T1000 (cell line): Measurements from ENCODE around the gene PPP2CA.
"Not testable (repeated sequence)": the region's sequence is repeated elsewhere in the genome, so short reads cannot be mapped to it uniquely, and the experiment has no call there.

Source experiments
- DNase-seq: peaks from one replicate; lab custom pipeline; 2025; ENCODE audit warnings: mixed read lengths; lab: John Stamatoyannopoulos, UW

The PPP2CA gene

DNA sequence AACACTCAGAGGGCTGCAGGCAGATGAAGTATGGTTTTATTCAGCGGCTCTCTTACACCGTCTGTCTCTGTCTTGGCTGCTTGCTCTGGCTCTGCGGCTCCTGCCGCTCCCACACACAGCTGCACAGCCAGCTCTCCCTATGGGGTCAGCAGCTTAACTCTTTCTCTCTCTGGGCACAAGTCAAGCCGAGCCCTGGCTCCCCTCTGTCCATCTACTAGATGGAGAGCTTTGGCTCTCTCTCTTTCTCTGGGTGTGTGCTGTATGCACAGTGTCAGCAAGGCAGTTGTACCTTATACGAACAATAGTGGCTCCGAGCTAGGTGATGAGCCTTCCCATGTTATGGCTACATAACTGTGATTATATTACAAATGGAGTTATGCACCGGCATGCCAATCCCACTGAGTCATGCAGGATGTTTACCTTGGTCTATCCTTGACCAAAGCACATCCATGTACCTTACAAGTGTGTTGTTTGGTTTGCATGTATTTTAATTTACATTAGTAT, 19.3 kb upstream of the PPP2CA start:
- DNase-seq: no peak

DNA sequence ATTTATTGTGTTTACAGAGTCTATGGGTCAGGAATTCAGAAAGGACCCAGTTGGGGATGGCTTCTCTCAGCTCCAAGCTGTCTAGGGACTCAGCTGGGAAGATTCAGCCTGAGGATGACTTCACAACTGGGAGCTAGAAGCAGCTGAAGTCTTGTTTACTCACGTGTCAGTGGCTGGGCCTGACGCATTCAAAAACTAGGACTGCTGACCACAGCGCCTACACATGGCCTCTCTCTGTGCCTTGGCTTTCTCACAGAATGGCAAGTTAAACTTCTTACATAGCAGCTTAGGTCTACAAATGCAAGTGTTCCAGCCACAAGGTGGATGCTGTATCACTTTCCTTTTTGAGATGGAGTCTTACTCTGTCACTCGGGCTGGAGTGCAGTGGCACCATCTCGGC, 16.3 kb upstream of the PPP2CA start:
- DNase-seq: no peak

DNA sequence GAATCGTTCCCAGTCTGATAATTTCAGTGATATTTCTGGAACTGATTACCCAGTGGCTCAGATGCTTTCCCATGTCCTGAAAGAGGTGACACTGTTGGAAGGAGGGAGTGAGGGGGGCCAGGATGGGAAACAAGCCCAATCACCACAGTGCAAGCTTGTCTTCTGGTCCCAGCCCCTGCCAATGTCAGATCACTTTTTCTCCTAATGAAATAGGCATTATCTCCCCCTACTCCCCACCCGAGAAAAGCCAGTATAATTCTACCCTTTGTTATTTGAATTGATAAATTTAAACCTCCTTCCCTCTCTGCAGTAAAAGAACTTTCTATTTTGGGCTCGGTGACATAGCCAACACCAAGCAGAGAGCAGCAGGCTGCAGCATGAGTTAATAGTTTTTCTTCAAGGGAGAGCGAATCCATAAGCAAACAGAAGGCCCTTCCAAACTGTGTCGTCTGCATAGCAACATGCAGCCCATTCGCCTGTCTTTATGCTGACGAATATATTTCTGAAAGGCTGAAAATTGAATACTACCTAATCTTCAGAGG, 14.6 kb upstream of the PPP2CA start:
- no peak for DNase-seq

DNA sequence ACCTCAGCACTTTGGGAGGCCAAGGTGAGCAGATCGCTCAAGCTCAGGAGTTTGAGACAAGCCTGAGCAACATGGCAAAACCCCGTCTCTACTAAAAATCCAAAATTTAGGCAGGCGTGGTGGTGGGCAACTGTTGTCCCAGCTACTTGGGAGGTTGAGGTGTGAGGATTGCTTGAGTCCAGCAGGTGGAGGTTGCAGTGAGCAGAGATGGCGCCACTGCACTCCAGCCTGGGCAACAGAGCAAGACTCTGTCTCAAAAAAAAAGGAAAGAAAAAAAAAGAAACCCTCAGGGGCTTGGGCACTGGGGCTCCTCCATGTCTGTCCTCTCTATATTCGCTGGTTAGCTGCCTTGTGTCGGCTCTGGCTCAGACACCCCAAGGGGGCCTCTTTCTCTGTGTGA, 10.9 kb upstream of the PPP2CA start:
- no peak for DNase-seq

DNA sequence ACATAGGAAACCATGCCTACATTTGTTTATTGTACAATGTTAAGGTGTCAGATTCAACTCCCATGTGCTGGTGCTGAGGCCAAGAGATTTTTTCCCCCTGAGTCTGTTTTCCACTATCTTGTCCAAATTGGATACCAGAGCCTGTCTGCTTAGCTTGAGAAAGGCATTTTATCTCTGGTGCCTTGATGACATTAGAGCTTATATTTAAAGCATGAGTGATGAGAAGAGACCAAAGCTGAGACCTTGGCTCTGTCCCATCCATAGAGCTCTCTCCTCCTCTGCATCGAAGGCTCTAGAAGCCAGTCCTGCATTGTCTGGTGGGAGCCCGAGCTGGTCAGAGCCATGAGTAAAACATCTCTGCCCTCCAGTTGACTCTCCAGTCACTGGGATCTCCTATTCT, 10.4 kb upstream of the PPP2CA start:
- no peak for DNase-seq

DNA sequence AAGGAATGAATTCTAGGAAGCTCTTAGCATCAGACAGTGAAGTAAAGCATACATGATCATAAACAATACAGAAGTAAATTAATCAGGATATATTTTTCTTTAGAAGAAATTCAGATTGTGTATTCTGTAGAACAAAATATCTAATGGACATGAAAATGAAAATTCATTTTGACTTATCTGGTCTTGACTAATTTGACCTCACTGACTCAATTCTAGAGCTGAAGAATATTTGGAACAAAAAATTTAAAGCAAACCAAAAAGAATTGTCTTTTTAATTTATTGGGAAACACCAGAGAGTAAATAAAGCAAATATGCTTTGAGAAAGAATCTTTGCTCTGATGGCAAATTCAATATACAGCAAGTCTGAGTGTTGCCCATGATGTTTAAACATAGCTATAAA, 2.8 kb upstream of the PPP2CA start:
- no peak for DNase-seq

DNA sequence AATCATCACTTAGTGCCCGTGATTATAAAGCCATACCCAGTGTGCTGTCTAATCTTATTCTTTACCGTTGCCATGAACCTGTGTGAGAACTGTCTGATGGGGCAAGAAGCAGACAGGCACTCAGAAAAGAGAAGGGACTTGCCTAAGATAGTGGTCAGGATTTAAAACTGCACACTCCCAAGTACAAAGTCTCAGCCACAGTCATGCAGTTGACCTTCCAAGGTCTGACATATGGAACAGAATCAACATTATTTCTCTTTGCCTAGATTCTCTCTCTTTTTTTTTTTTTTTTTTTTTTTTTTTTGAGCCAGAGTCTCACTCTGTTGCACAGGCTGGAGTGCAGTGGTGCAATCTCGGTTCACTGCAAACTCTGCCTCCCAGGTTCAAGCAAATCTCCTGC, 1.9 kb upstream of the PPP2CA start:
- DNase-seq: no peak

DNA sequence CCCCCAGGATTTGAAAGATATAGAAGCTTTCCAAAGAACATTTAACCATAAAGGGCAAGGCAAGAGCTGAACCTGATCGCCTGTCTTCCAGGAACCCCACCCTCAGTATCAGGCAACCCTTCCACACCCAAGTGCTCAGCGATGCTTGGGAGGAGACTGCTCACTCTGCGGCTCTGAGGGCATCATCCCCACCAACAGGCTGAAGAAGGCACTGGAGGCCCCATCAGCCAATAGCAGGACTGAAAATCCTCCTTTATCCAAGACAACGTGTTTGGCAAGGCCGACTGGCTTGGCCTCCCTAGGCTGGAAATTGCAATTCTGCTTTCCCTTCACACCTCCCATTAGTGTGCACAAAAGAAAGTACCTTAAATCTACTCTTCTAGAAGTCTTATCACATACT, 1.4 kb upstream of the PPP2CA start:
- no peak for DNase-seq

DNA sequence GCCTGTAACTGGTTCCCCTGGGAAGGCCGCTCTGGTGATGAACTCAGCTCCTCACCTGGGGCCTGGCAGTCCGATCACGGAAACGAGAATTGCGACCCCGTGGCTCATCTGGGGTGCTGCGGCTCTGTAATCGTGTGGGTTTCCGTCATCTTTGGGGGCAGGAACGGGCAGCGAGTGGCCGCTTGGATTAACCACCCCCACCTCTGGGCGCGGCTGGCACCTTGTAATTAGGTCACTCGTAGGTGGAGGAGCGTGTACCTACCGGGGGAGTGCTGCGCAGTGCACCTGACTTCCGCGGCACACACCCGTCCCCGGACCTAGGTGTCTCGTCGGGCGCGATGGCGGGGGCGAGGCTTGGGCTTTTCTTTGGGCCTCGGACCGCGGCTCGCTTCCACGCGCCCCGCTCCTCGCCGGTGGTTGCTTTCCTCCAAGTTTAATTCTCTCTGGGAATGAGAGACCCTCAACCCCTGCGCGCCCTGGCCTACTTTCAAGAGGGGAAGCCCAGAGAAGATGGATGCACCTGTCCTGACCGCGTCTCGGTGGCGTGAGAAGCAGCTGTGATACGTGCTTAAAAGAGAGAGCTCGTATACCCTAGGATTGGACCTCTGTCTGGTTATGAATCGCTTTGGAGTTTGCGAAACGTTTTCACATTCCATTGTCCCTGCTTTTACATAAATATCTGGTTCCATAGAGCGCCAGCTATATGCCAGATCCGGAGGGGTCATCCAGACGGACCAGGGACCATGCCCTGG, 744 bp upstream of the PPP2CA start:
- DNase-seq: no peak

DNA sequence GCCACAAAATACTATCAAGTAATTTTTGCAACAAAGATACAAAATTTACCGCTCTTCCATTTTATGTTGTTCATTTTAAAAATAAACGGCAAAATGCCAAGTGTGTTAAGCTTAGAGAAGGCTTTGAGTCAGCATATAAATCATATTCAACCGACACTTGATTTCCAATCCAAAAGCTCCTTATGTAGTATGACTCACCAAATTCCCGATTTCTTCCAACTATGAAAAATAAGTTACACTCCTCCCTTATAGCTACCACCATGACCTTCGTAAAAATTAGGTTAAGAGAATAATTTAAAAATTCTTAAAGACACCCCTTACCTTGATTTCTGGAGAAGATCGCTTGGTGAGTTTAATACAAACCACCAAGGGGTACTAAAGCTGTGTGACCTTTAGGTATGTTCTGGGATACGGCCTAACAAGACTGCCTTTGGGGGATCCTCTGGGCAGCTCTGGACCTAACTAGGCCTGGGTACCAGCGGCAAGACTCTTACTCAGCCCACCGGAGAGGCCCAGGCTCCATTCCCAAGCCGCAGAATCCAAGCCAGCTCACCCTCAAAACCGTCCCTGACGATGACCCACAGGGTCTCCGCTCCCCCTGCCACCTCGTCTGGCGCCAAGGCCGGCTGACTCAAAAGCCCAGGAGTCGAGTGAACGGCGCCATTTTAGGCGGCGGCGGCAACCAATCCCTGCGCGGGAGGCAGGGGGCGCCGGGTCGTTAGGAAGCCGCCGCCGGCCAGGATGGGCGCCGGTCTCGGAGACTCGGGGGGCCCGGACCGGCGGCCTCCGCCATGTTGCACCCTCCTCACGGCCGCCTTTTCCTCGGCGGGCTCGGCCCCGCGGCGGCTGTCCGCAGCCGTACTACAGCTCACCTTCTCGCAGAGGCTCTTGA, 739 bp downstream of the PPP2CA start:
- DNase-seq: no peak

DNA sequence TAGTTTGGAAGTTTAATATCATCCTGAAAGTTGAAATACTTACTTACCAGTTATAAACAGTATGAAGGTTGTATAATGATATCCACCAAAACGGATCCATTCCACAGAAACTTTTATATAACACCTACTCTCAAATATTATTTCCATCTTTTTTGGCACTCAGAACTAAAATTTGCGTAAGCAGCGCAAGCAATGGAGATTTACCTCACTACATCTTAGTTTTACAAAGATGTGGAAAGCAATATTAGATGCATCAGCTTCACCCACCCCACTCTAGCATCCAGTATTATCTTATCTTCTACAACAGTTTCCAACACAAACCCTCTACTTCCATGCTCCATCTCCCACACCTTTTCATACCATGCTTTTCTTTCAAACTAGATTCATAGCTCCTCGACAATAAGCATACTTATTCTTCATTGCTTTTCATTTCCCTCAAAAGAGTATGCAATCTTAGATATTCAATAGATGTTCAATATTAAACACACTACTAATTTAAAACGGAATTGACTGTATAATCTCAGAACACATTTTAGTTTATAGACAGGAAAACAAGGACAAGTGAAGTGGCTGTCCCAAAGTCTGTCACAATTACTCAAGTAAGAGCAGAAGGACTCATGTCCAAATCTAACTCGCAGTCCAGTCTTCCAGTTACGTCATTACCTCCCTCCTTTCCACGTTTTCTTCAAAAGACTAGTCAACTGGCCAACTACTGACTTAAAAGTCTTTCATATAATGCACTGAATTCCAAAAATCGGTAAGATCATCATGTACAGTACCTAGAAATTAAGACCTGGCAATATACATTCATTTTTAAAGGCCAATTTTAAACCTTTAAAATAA, 2.2 kb downstream of the PPP2CA start:
- DNase-seq: no peak

DNA sequence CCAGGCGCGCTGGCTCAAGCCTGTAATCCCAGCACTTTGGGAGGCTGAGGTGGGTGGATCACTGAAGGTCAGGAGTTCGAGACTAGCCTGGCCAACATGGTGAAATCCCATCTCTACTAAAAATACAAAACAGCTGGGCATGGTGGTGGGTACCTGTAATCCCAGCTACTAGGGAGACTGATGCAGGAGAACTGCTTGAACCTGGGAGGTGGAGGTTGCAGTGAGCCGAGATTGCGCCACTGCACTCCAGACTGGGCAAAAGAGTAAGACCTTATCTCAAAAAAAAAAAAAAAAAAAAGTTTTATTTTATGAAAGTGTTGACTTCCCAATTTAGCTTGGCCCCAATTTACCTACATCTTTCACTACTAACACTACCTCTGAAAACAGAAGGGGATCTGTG, 4.2 kb downstream of the PPP2CA start:
- DNase-seq: not testable (repeated sequence)

DNA sequence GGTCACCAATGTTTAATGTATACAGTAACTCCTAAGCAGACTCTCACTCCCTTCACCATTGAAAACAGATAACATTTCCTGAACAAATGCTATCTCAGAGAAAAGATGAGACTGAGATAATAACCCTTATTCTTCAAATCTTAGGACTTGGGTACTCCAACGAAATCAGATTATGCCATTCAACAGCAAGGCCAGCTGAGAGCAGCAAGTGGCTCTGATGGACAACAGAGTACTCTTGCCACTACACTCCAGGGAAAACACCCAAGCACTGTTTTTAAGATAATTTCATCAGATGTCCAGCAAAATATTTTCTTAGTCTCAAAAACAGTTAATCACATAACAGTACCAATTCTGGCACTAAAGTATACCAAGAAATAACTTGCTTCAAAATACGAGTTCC, 10.1 kb downstream of the PPP2CA start:
- no peak for DNase-seq

DNA sequence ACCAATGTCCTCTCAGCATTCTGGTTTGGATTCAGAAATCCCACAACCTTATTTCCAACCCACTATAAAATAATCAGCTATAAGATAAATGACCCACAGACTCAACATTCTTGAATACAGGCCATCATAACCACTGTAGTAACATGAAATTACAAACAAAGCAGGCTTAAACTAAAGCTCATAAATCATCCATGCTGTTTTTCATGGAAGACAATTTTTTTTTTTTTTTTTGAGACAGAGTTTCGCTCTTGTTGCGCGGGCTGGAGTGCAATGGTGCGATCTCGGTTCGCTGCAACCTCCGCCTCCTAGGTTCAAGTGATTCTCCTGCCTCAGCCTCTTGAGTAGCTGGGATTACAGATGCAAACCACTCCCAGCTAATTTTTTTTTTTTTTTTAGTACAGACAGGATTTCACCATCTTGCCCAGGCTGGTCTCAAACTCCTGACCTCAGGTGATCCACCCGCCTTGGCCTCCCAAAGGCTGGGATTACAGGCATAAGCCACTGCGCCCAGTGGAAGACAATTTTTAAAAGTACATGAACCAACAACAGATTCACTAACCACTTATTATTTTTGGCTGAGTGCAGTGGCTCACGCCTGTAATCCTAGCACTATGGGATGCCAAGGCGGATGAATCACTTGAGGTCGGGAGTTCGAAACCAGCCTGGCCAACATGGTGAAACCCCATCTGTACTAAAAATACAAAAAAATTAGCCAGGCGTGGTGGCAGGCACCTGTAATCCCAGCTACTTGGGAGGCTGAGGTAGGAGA, 14.4 kb downstream of the PPP2CA start:
- not testable (repeated sequence) for DNase-seq

DNA sequence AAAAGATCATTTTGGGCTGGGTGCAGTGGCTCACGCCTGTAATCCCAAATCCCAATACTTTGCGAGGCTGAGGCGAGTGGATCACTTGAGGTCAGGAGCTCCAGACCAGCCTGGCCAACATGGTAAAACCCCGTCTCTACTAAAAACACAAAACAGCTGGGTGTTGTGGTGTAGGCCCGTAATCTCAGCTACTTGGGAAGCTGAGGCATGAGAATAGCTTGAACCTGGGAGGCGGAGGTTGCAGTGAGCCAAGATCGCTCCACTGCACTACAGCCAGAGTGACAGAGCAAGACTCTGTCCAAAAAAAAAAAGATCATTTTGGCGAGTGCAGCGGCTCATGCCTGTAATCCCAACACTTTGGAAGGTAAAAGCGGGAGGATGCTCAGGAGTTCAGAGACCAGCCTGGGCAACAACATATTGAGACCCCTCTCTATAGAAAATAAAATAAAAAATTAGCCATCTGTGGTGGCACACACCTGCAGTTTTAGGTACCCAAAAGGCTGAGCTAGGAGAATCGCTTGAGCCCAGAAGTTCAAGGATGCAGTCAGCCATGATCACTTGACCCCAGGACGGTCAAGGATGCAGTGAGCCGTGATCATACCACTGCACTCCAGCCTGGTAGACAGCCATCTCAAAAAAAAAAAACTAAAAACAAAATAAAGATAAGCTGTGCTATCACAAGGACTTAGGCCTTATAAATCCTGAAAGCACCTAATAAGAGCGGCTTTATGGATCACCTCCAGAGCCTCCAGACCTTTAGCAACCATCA, 16.2 kb downstream of the PPP2CA start:
- DNase-seq: no peak

DNA sequence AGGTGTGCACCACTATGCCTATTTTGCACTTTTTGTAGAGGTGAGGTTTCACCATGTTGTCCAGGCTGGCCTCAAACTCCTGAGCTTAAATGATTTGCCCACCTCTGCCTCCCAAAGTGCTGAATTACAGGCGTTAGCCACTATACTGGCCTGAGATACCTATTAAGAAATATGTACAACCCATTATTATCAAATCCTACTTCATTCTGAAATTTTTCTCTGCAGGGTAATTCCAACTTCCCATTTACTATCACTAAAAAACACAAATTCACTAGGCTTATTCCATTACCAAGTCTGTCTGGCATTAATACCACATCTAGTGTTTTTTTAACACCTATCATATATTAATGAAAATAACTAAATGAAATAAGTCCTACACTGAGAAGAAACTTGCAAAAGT, 18.2 kb downstream of the PPP2CA start:
- no peak for DNase-seq

DNA sequence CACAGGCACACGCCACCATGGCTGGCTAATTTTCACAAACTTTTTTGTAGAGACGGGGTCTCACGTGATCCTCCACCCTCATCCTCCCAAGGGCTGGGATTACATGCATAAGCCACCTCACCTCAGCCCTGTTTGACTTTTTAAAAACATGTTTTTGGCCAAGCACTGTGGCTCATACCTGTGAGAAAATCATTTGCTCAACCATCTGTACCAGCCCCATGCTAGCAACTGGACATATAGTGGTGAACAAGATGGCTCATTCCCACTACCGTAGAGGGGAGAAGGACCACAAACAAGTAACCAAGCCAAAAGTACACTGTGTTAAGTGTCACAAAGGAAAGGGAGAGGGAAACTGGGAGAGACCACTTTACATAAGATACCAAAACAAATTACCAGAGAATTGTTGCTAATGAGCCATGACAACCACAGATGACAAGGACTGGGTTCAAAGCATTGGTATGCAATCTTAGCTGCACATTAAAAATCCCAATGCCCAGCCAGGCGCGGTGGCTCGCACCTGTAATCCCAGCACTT, 19.2 kb downstream of the PPP2CA start:
- DNase-seq: no peak

DNA sequence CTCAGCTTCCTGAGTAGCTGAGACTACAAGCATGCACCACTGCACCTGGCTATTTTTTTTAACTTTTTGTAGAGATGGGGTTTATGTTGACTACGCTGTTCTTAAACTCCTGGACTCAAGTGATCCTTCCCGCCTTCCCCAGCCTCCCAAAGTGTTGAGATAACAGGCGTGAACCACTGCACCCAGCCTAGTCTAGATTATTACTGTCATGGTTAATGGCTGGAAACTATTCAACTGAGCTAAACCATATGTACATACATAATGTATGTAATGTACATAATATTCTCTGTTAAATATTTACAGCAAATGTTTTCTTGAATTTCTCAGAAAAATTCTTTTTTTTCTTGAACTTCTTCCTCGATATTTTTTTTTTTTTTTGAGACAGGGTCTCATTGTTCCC, 21.3 kb downstream of the PPP2CA start:
- DNase-seq: no peak

DNA sequence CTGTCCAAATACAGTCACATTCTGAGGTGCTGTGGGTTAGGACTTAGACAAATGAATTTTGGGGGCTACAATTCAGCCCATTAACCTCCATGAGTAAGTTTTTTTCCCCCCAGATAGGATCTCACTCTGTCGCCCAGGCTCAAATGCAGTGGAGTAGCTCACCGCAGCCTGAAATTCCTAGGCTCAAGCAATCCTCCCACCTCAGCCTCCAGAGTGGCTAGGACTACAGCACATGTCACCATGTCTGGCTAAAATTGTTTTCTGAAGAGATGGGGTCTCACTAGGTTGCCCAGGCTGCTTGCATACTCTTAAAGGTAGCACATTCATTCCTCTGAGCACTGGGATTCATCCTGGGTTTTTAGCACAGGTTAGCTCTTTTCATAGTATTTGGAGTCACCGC, 22.2 kb downstream of the PPP2CA start:
- DNase-seq: no peak

DNA sequence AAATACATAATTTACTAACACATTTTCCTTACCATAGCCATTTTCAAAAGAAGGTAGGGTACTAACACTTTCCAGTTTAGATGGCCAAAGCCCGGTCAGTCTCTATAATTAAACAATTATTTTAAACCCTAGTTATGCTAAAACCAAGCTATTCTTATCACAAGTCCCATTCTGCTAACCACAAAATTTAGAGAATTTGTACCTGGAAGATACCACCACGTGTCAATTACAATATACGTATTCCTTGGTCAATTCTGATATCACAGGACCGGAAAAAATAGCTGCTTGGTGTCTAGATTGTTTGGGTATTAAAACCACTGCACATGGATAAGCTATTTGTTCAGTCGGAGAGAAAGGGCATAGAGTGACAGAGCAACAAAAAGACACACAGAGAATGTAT, 30.2 kb downstream of the PPP2CA start:
- DNase-seq: no peak
